Activated CD4-positive, alpha-beta memory T cell treated with anti-CD3 and anti-CD28 coated beads, Interleukin-2, amount 10 ng/mL, durations not matched to agents 7 days and 5 days (primary cell): Measurements from ENCODE around the gene MEIS1. TPM values are rescaled to one million over a fixed set of nuclear protein-coding genes. Genes with fewer than 3 reads are reported as not detected.

ENCODE experiments used
- CTCF ChIA-PET: fragments of 350-600 bp; sonication (Branson Sonifier 250); formaldehyde crosslinking; loops from one replicate; lab custom pipeline; 2021; ENCODE audit warnings: antibody characterized with exemption, inconsistent platforms; lab: Charles Lee
- POLR2A ChIA-PET: fragments of 350-600 bp; sonication (Branson Sonifier 250); formaldehyde crosslinking; loops from one replicate; lab custom pipeline; 2021; ENCODE audit warnings: antibody characterized with exemption; lab: Charles Lee
- DNase-seq: peaks from one replicate; pipeline ENCODE4 v3.0.0-alpha.2; 2020
- H3K27ac Mint-ChIP-seq: one replicate; pipeline ENCODE4 v1.8.0; 2021; ENCODE audit warnings: mild to moderate bottlenecking, mixed read lengths
- H3K27me3 Mint-ChIP-seq: one replicate; pipeline ENCODE4 v1.8.0; 2021; ENCODE audit warnings: mixed read lengths
- H3K36me3 Mint-ChIP-seq: one replicate; pipeline ENCODE4 v1.8.0; 2021; ENCODE audit warnings: low read depth, mixed read lengths
- H3K4me1 Mint-ChIP-seq: one replicate; pipeline ENCODE4 v1.8.0; 2021; ENCODE audit warnings: mixed read lengths
- H3K4me3 Mint-ChIP-seq: one replicate; pipeline ENCODE4 v1.8.0; 2021; ENCODE audit warnings: mild to moderate bottlenecking, mixed read lengths
- H3K9me3 Mint-ChIP-seq: one replicate; pipeline ENCODE4 v1.8.0; 2021; ENCODE audit warnings: mixed read lengths
- total RNA-seq, 2 experiments: library from RNA; stranded (reverse); gene quantifications; one replicate each; pipeline ENCODE4 v1.2.3, GENCODE V29; 2021

The MEIS1 gene
- total RNA-seq, 2 experiments from 2014 or later, result not detected

GRCh38 chr2:66523377-66523969 lies 88.5 kb downstream of the MEIS1 start:
- ChIA-PET CTCF (no interaction called here), POLR2A (no interaction called here)
- H3K4me1 Mint-ChIP-seq, result no peaks in the 10 kb centered on the region
- no peak overlapping the region for H3K27ac Mint-ChIP-seq
- H3K27me3 Mint-ChIP-seq, result no peaks in the 10 kb centered on the region
- no peaks in the 10 kb centered on the region for H3K9me3 Mint-ChIP-seq
- H3K36me3 Mint-ChIP-seq, result no peaks in the 10 kb centered on the region
- H3K4me3 Mint-ChIP-seq, result no peak overlapping the region
- no peak for DNase-seq

- no peak overlapping the region for H3K4me3 Mint-ChIP-seq
- no peaks in the 10 kb centered on the region for H3K27me3 Mint-ChIP-seq
- H3K9me3 Mint-ChIP-seq, result no peaks in the 10 kb centered on the region
- H3K27ac Mint-ChIP-seq, result no peak overlapping the region
- ChIA-PET POLR2A (no interaction called here), CTCF (no interaction called here)
- H3K4me1 Mint-ChIP-seq, result no peaks in the 10 kb centered on the region
- DNase-seq, result no peak
- H3K36me3 Mint-ChIP-seq, result no peaks in the 10 kb centered on the region
Measured at GRCh38 chr2:66523990-66524389, 89.1 kb downstream of the MEIS1 start.

GRCh38 chr2:66525606-66526005 lies 90.7 kb downstream of the MEIS1 start:
- no peak for DNase-seq
- peaks cover 2% of the 10 kb centered on the region for H3K9me3 Mint-ChIP-seq
- no peaks in the 10 kb centered on the region for H3K4me1 Mint-ChIP-seq
- POLR2A ChIA-PET, result no interaction called here
- H3K27me3 Mint-ChIP-seq, result no peaks in the 10 kb centered on the region
- H3K36me3 Mint-ChIP-seq, result no peaks in the 10 kb centered on the region
- H3K27ac Mint-ChIP-seq, result no peak overlapping the region
- no peak overlapping the region for H3K4me3 Mint-ChIP-seq
- CTCF ChIA-PET, result no interaction called here

GRCh38 chr2:66526180-66526579 lies 91.3 kb downstream of the MEIS1 start:
- Mint-ChIP-seq H3K4me3 (no peak overlapping the region), H3K27me3 (no peaks in the 10 kb centered on the region), H3K4me1 (no peaks in the 10 kb centered on the region), H3K9me3 (peaks cover 2% of the 10 kb centered on the region), H3K36me3 (no peaks in the 10 kb centered on the region), H3K27ac (no peak overlapping the region)
- CTCF ChIA-PET, result no interaction called here
- no peak for DNase-seq
- POLR2A ChIA-PET, result no interaction called here

- H3K36me3 Mint-ChIP-seq, result no peaks in the 10 kb centered on the region
- no peak overlapping the region for H3K4me3 Mint-ChIP-seq
- H3K9me3 Mint-ChIP-seq, result peaks cover 2% of the 10 kb centered on the region
- H3K4me1 Mint-ChIP-seq, result no peaks in the 10 kb centered on the region
- H3K27me3 Mint-ChIP-seq, result no peaks in the 10 kb centered on the region
- ChIA-PET POLR2A (interaction anchor here (0.5 kb wide), 1 partner anchor 201 kb away, joined by 3 read pairs; no protein-coding TSS in a partner anchor), CTCF (no interaction called here)
- DNase-seq, result no peak
- no peak overlapping the region for H3K27ac Mint-ChIP-seq
Measured at GRCh38 chr2:66528974-66529724, 94.2 kb downstream of the MEIS1 start.

GRCh38 chr2:66530651-66531050 lies 95.7 kb downstream of the MEIS1 start:
- H3K27ac Mint-ChIP-seq, result no peak overlapping the region
- H3K4me3 Mint-ChIP-seq, result no peak overlapping the region
- no peak for DNase-seq
- ChIA-PET CTCF (no interaction called here), POLR2A (no interaction called here)
- peaks cover 2% of the 10 kb centered on the region for H3K9me3 Mint-ChIP-seq
- no peaks in the 10 kb centered on the region for H3K4me1 Mint-ChIP-seq
- H3K27me3 Mint-ChIP-seq, result no peaks in the 10 kb centered on the region
- no peaks in the 10 kb centered on the region for H3K36me3 Mint-ChIP-seq

- no peak for DNase-seq
- ChIA-PET POLR2A (no interaction called here), CTCF (no interaction called here)
- H3K27ac Mint-ChIP-seq, result no peak overlapping the region
- H3K4me3 Mint-ChIP-seq, result no peak overlapping the region
- no peaks in the 10 kb centered on the region for H3K4me1 Mint-ChIP-seq
- no peaks in the 10 kb centered on the region for H3K36me3 Mint-ChIP-seq
- no peaks in the 10 kb centered on the region for H3K27me3 Mint-ChIP-seq
- H3K9me3 Mint-ChIP-seq, result peaks cover 2% of the 10 kb centered on the region
Measured at GRCh38 chr2:66531155-66531554, 96.2 kb downstream of the MEIS1 start.

- Mint-ChIP-seq H3K4me1 (no peaks in the 10 kb centered on the region), H3K36me3 (no peaks in the 10 kb centered on the region), H3K4me3 (no peak overlapping the region), H3K27me3 (no peaks in the 10 kb centered on the region), H3K9me3 (peaks cover 2% of the 10 kb centered on the region), H3K27ac (no peak overlapping the region)
- DNase-seq, result no peak
- ChIA-PET CTCF (no interaction called here), POLR2A (no interaction called here)
Measured at GRCh38 chr2:66531567-66531966, 96.6 kb downstream of the MEIS1 start.

- Mint-ChIP-seq H3K27ac (no peak overlapping the region), H3K27me3 (no peaks in the 10 kb centered on the region), H3K36me3 (no peaks in the 10 kb centered on the region), H3K9me3 (peaks cover 2% of the 10 kb centered on the region), H3K4me3 (no peak overlapping the region), H3K4me1 (no peaks in the 10 kb centered on the region)
- ChIA-PET CTCF (no interaction called here), POLR2A (no interaction called here)
- no peak for DNase-seq
Measured at GRCh38 chr2:66532972-66533868, 98.3 kb downstream of the MEIS1 start.

GRCh38 chr2:66534461-66534860 lies 99.5 kb downstream of the MEIS1 start:
- no peak for DNase-seq
- H3K9me3 Mint-ChIP-seq, result peaks cover 2% of the 10 kb centered on the region
- no peak overlapping the region for H3K27ac Mint-ChIP-seq
- H3K36me3 Mint-ChIP-seq, result no peaks in the 10 kb centered on the region
- no peaks in the 10 kb centered on the region for H3K4me1 Mint-ChIP-seq
- no peak overlapping the region for H3K4me3 Mint-ChIP-seq
- CTCF ChIA-PET, result no interaction called here
- POLR2A ChIA-PET, result no interaction called here
- no peaks in the 10 kb centered on the region for H3K27me3 Mint-ChIP-seq

- POLR2A ChIA-PET, result no interaction called here
- DNase-seq, result no peak
- Mint-ChIP-seq H3K9me3 (no peaks in the 10 kb centered on the region), H3K36me3 (no peaks in the 10 kb centered on the region), H3K27me3 (no peaks in the 10 kb centered on the region), H3K4me3 (no peak overlapping the region), H3K27ac (no peak overlapping the region), H3K4me1 (no peaks in the 10 kb centered on the region)
- CTCF ChIA-PET, result no interaction called here
Measured at GRCh38 chr2:66535574-66536289, 100.8 kb downstream of the MEIS1 start.

- POLR2A ChIA-PET, result no interaction called here
- CTCF ChIA-PET, result no interaction called here
- no peaks in the 10 kb centered on the region for H3K4me1 Mint-ChIP-seq
- H3K36me3 Mint-ChIP-seq, result no peaks in the 10 kb centered on the region
- no peaks in the 10 kb centered on the region for H3K9me3 Mint-ChIP-seq
- DNase-seq, result no peak
- no peak overlapping the region for H3K4me3 Mint-ChIP-seq
- H3K27me3 Mint-ChIP-seq, result no peaks in the 10 kb centered on the region
- no peak overlapping the region for H3K27ac Mint-ChIP-seq
Measured at GRCh38 chr2:66536290-66536673, 101.4 kb downstream of the MEIS1 start.

- no peak overlapping the region for H3K27ac Mint-ChIP-seq
- no peak for DNase-seq
- no peaks in the 10 kb centered on the region for H3K36me3 Mint-ChIP-seq
- ChIA-PET CTCF (no interaction called here), POLR2A (no interaction called here)
- H3K4me3 Mint-ChIP-seq, result no peak overlapping the region
- no peaks in the 10 kb centered on the region for H3K4me1 Mint-ChIP-seq
- H3K27me3 Mint-ChIP-seq, result no peaks in the 10 kb centered on the region
- H3K9me3 Mint-ChIP-seq, result no peaks in the 10 kb centered on the region
Measured at GRCh38 chr2:66536997-66537396, 102.1 kb downstream of the MEIS1 start.
